Chondrocyte (in vitro differentiated cells): ENCODE results near the gene PALMD. TPM values are rescaled to one million over a fixed set of nuclear protein-coding genes. Genes with fewer than 3 reads are reported as not detected.

Experiments
- DNase-seq: peaks from one replicate; pipeline ENCODE4 v3.0.0; 2021; ENCODE audit warnings: mixed read lengths, low spot score
- H3K27ac Mint-ChIP-seq: one replicate; pipeline ENCODE4 v1.8.0; 2021; ENCODE audit warnings: mild to moderate bottlenecking, moderate library complexity, mixed read lengths; ENCODE audit not compliant: unreplicated experiment
- H3K27me3 Mint-ChIP-seq: 2 replicates; pipeline ENCODE4 v1.8.0; 2021; ENCODE audit warnings: low read depth, mixed read lengths
- H3K36me3 Mint-ChIP-seq: 2 replicates; pipeline ENCODE4 v1.8.0; 2021; ENCODE audit warnings: low read depth, mixed read lengths
- H3K4me1 Mint-ChIP-seq: 2 replicates; pipeline ENCODE4 v1.8.0; 2021; ENCODE audit warnings: low read depth, mild to moderate bottlenecking, mixed read lengths
- H3K4me3 Mint-ChIP-seq: one replicate; pipeline ENCODE4 v1.8.0; 2021; ENCODE audit warnings: mild to moderate bottlenecking, moderate library complexity, mixed read lengths; ENCODE audit not compliant: unreplicated experiment
- H3K9me3 Mint-ChIP-seq: 2 replicates; pipeline ENCODE4 v1.8.0; 2021; ENCODE audit warnings: low read depth, mixed read lengths
- total RNA-seq: library from RNA; stranded (reverse); gene quantifications from 3 replicates; pipeline ENCODE4 v1.2.1, GENCODE V29; 2021
- TF ChIP-seq, protein P1 (sequence below): fragments of 200-600 bp; sonication (generic); IDR thresholded peaks from 2 replicates; pipeline ENCODE4 v1.5.0; 2021; ENCODE audit warnings: antibody characterized with exemption, mild to moderate bottlenecking, moderate library complexity

PALMD gene
- total RNA-seq, 1 donor from 2014 or later = 6.2 TPM

DNA sequence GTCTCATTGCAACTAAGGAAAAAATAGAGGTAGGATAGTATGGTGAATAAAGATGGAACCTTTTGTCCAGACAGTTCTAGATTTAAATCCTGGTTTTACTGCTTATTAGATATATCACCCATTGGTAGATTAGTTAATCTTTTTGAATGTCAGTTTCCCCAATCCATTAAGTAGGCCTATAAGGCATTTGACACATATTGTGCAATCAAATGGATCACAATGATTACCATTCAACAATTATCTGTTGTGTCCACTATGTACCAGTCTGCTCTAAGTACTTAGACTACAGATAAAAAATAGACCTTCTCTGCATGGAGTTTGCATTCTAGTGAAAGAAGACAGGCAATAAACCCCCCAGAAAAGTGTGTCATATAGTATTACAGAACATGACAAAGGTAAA, 6.0 kb upstream of the PALMD start:
- Mint-ChIP-seq H3K36me3 (no peaks in the 10 kb centered on the region), H3K4me3 (no peak overlapping the region), H3K27me3 (no peaks in the 10 kb centered on the region), H3K4me1 (peaks cover 20% of the 10 kb centered on the region), H3K9me3 (no peaks in the 10 kb centered on the region), H3K27ac (no peak overlapping the region)
- TF ChIP-seq, protein P1, sequence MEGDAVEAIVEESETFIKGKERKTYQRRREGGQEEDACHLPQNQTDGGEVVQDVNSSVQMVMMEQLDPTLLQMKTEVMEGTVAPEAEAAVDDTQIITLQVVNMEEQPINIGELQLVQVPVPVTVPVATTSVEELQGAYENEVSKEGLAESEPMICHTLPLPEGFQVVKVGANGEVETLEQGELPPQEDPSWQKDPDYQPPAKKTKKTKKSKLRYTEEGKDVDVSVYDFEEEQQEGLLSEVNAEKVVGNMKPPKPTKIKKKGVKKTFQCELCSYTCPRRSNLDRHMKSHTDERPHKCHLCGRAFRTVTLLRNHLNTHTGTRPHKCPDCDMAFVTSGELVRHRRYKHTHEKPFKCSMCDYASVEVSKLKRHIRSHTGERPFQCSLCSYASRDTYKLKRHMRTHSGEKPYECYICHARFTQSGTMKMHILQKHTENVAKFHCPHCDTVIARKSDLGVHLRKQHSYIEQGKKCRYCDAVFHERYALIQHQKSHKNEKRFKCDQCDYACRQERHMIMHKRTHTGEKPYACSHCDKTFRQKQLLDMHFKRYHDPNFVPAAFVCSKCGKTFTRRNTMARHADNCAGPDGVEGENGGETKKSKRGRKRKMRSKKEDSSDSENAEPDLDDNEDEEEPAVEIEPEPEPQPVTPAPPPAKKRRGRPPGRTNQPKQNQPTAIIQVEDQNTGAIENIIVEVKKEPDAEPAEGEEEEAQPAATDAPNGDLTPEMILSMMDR = no peak
- no peak for DNase-seq

DNA sequence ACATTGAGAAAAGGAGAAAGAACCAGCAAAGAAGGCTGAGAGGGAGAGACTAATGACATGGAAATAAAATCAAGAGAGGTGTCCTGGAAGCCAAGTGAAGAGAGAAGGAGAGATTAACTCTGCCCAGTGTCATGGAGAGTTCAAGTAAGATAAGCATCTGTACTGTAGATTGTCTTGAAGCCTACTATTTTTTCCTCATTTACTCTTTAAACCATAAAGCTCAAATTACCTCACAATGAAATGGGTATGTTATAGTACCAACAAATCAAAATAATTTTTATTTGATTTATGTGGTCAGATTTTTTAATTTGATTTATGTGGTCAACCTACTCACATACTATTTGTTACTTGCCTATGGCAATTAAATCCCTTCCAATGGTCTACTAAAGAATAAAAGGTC, 5.2 kb upstream of the PALMD start:
- DNase-seq = no peak
- H3K4me1 Mint-ChIP-seq = peaks cover 20% of the 10 kb centered on the region

DNA sequence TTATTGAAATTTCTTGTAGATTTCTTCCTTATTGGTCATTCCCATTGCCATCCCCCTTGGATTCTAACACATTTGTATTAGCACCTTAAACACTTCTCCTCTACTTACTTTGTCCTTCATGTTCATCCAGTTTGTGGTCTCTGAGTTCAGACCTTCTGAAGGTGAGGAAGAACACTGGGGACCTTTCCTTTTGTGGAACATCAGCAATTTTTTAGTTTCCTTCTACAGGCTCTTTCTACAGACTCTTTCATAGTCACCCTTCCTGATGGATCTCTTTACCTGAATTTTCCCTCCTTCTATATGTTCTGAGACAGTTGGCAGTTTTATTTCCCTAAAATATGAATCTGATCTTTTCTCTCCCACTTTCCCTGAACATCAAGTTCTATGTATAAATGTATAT, 4.4 kb upstream of the PALMD start:
- Mint-ChIP-seq H3K27me3 (no peaks in the 10 kb centered on the region), H3K27ac (no peak overlapping the region), H3K9me3 (no peaks in the 10 kb centered on the region), H3K4me3 (no peak overlapping the region), H3K4me1 (peaks cover 20% of the 10 kb centered on the region), H3K36me3 (no peaks in the 10 kb centered on the region)
- DNase-seq = no peak
- TF ChIP-seq, protein P1 = no peak

More for the DNA sequence above, 5.2 kb upstream of the PALMD start:
- Mint-ChIP-seq H3K9me3 (no peaks in the 10 kb centered on the region), H3K36me3 (no peaks in the 10 kb centered on the region), H3K27me3 (no peaks in the 10 kb centered on the region), H3K27ac (no peak overlapping the region), H3K4me3 (no peak overlapping the region)
- TF ChIP-seq, protein P1 = no peak

DNA sequence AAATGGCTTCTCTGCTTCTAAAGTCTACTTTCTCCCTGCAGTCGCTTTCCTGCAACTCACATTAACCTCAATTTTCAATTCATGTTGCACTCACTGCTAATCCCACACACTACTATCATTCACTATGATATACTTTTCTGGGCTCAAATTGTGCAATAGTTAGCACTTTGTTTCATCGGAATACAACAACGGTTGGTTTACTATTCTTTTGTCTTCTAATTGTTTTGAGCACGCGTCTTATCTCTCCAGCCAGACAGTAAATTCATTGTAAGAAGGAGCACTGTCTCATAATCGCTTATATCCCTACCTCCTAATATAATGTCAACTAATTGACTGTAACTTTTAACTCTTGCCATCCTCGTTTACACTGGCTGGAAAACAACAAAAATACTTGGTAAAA, 3.9 kb upstream of the PALMD start:
- Mint-ChIP-seq H3K36me3 (no peaks in the 10 kb centered on the region), H3K4me1 (peaks cover 22% of the 10 kb centered on the region), H3K27ac (no peak overlapping the region), H3K4me3 (no peak overlapping the region), H3K9me3 (no peaks in the 10 kb centered on the region), H3K27me3 (no peaks in the 10 kb centered on the region)
- no peak for DNase-seq
- TF ChIP-seq, protein P1 = no peak

DNA sequence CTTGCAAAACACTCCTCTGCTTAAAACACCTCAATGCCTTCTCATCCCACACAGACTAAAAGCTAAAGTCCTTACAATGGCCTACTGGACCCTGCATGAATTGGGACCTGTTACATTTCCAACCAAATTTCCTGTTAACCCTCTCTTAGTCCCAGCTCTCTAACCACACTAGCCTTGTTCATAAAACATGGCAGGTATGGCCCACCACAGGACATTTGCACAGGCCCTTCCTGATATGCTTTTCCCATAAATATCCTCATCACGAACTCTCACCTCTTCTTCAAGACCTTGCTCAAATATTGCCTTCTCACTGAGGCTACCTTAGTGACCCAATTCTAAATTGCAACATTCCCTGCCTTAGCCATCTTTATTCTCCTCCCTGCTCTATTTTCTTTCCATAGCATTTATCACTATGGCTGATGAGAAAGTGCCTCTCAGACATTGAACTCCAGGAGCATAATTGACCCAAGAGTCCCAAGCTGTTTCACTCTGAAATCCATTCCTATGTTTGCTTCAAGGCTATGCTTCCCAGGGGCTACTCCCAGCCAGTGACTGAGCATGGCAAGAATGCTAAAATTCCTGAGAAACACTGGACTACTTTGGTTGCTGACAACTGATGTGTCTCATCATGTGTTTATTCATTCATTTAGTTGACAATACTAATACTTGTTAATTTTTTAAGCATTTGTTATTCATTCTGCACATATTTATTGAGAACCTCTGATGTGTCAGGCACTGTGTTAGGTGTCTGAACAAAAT, 2.7 kb upstream of the PALMD start:
- Mint-ChIP-seq H3K4me1 (peaks cover 34% of the 10 kb centered on the region), H3K27ac (no peak overlapping the region)
- no peak for DNase-seq

More for the DNA sequence above, 2.7 kb upstream of the PALMD start:
- H3K27me3 Mint-ChIP-seq = no peaks in the 10 kb centered on the region
- no peaks in the 10 kb centered on the region for H3K9me3 Mint-ChIP-seq
- no peak overlapping the region for H3K4me3 Mint-ChIP-seq
- H3K36me3 Mint-ChIP-seq = no peaks in the 10 kb centered on the region
- TF ChIP-seq, protein P1 = no peak
